Heart right ventricle (tissue), 16 donors: ENCODE measurements around the gene SLC35F3. TPM values are rescaled to one million over a fixed set of nuclear protein-coding genes. Genes with fewer than 3 reads are reported as not detected.

Experiments
- ATAC-seq, 8 donors: fragments of 200-7000 bp; cut with Tn5 transposase; one replicate each; pipeline ENCODE4 v1.9.1; 2020; ENCODE audit warnings: mild to moderate bottlenecking in 8 of 8, moderate library complexity in 8 of 8, moderate number of reproducible peaks in 1 of 8
- DNase-seq, 2 donors: peaks; one replicate each; pipeline ENCODE4 v3.0.0-alpha.2; 2020
- H3K27ac ChIP-seq, 10 donors: fragments of 200-600 bp; sonication (generic) in 2 of 10; one replicate each; pipeline versions ENCODE4 v1.5.0 to v1.8.0; 2020 to 2022; ENCODE audit warnings: mild to moderate bottlenecking in 3 of 10
- H3K27me3 ChIP-seq, 7 donors: fragments of 200-600 bp; one replicate each; pipeline ENCODE4 v1.8.0; 2021 to 2022; ENCODE audit warnings: mild to moderate bottlenecking in 2 of 7
- H3K36me3 ChIP-seq, 9 donors: fragments of 200-600 bp; sonication (generic) in 1 of 9; one replicate each; pipeline versions ENCODE4 v1.5.0 to v1.8.0; 2020 to 2022; ENCODE audit warnings: mild to moderate bottlenecking in 2 of 9
- H3K4me1 ChIP-seq, 9 donors: fragments of 200-600 bp; sonication (generic) in 1 of 9; one replicate each; pipeline versions ENCODE4 v1.5.0 to v1.8.0; 2020 to 2022; ENCODE audit warnings: mild to moderate bottlenecking in 4 of 9
- H3K4me3 ChIP-seq, 10 donors: fragments of 200-600 bp; sonication (generic) in 2 of 10; one replicate each; pipeline versions ENCODE4 v1.5.0 to v1.8.0; 2020 to 2022; ENCODE audit warnings: mild to moderate bottlenecking in 7 of 10, moderate library complexity in 2 of 10
- H3K9me3 ChIP-seq, 11 donors: fragments of 200-600 bp in 10 of 11; sonication (generic) in 2 of 11; one replicate each; pipeline versions ENCODE4 v1.5.0 to v1.8.0; 2013 to 2022; ENCODE audit warnings: mild to moderate bottlenecking in 2 of 11, control low read depth in 1 of 11, moderate library complexity in 1 of 11
- WGBS, 2 donors: extraction: QIAGEN DNeasy Blood & Tissue Kit; methylation state at CpG; one replicate each; pipeline ENCODE4 v1.1.7; 2013; ENCODE audit warnings: inconsistent platforms in 1 of 2; 5-methylcytosine and 5-hydroxymethylcytosine counted together
- intact Hi-C, 10 donors: fragments of 100-400 bp; cut with DNase I; formaldehyde crosslinking; loops; one replicate each; pipeline versions ENCODE4 v1.11.1 to v1.14.2; 2022
- polyA plus RNA-seq, 2 donors: library from polyadenylated mRNA; stranded (reverse); fragments of 200-250 nt; gene quantifications; one replicate each; pipeline ENCODE4 v1.2.3, GENCODE V29; 2013
- total RNA-seq, 10 donors: library from RNA; stranded (reverse); fragmentation: NEBNext Ultra II Directional in 3 of 10; extraction: Animal tissue kit (Norgen Biotek cat#: 25700) in 3 of 10; gene quantifications; one replicate each; pipeline versions ENCODE4 v1.2.1 to v1.2.4, GENCODE V29; 2021 to 2023
- TF ChIP-seq, protein P1 (sequence below), 9 donors: fragments of 200-600 bp; sonication (generic) in 2 of 9; IDR thresholded peaks; one replicate each; pipeline versions ENCODE4 v1.5.0 to v1.8.0; 2021 to 2022; ENCODE audit warnings: antibody characterized with exemption in 9 of 9, mild to moderate bottlenecking in 5 of 9, moderate library complexity in 1 of 9
- donor health status: Arrhythmogenic right ventricular cardiomyopathy.
- donor health status: ischemic (EF 13 %, LVEDD 7.1; RV severe dilation, severe dysfunction).
- donor health status: healthy with polysubstance abuse.
- donor health status: DM: no; HTN: yes; CAD: no.
- donor health status: DM: no; HTN: no; CAD: no.
- donor health status: ischemic (EF 25% LVEDD 6.9; RV normal size, moderate dysfunction).
- donor health status: ischemic (EF 25% LVEDD 5.7; RV mildly dilated, moderate dysfunction).
- donor health status: healthy.
- donor health status: DM: yes; HTN: yes; CAD: no.
- donor health status: Ischemic cardiomyopathy.
- donor health status: ischemic (EF 35%, LVEDD 5.7; RV mildly dilated, moderate dysfunction).
- donor health status: nonischemic (EF 11% LVEDD 7.7; RV severe dilation, severe dysfunction).
- donor health status: DM: yes; HTN: yes; CAD: no.
- donor health status: PGD.
- donor health status: ischemic (EF 29% LVEDD 5.4; RV normal size, mild dysfunction).
- donor health status: nonischemic (EF 23%, LVEDD 6.1; RV moderate dilation, normal function).

The SLC35F3 gene
- total and polyA plus RNA-seq, 12 donors, result 0.04 to 0.09 (median 0.09) TPM; not detected in 9

- WGBS, 2 donors, result 88 to 93% methylated on average over 4 of the region's 4 CpGs
- TF ChIP-seq, protein P1, sequence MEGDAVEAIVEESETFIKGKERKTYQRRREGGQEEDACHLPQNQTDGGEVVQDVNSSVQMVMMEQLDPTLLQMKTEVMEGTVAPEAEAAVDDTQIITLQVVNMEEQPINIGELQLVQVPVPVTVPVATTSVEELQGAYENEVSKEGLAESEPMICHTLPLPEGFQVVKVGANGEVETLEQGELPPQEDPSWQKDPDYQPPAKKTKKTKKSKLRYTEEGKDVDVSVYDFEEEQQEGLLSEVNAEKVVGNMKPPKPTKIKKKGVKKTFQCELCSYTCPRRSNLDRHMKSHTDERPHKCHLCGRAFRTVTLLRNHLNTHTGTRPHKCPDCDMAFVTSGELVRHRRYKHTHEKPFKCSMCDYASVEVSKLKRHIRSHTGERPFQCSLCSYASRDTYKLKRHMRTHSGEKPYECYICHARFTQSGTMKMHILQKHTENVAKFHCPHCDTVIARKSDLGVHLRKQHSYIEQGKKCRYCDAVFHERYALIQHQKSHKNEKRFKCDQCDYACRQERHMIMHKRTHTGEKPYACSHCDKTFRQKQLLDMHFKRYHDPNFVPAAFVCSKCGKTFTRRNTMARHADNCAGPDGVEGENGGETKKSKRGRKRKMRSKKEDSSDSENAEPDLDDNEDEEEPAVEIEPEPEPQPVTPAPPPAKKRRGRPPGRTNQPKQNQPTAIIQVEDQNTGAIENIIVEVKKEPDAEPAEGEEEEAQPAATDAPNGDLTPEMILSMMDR (IDR thresholded peaks at IDR 0.05), result no peak
- intact Hi-C loops, result no loop called here
- no peaks in the 10 kb centered on the region for H3K4me1 ChIP-seq
- no peak overlapping the region for H3K4me3 ChIP-seq
- no peaks in the 10 kb centered on the region for H3K36me3 ChIP-seq
- no peak overlapping the region for H3K27ac ChIP-seq
- H3K27me3 ChIP-seq, result peaks cover 0 to 33% (median 12%) of the 10 kb centered on the region in 7 donors
- no peaks in the 10 kb centered on the region for H3K9me3 ChIP-seq
- no peak for DNase-seq
- no peak for ATAC-seq
Observed at GRCh38 chr1:234265321-234265720, 360.8 kb downstream of the SLC35F3 start.

- no peak for ATAC-seq
- peaks cover 0 to 29% (median 7%) of the 10 kb centered on the region in 7 donors for H3K27me3 ChIP-seq
- no peaks in the 10 kb centered on the region for H3K9me3 ChIP-seq
- no peaks in the 10 kb centered on the region for H3K4me1 ChIP-seq
- intact Hi-C loops, result no loop called here
- no peak overlapping the region for H3K4me3 ChIP-seq
- no peak for DNase-seq
- 18 to 21% methylated on average over 1 of the region's 1 CpG for WGBS, 2 donors
- H3K36me3 ChIP-seq, result no peaks in the 10 kb centered on the region
- TF ChIP-seq, protein P1 (IDR thresholded peaks at IDR 0.05), result no peak
- H3K27ac ChIP-seq, result no peak overlapping the region
Observed at GRCh38 chr1:234265861-234266260, 361.4 kb downstream of the SLC35F3 start.

DNA sequence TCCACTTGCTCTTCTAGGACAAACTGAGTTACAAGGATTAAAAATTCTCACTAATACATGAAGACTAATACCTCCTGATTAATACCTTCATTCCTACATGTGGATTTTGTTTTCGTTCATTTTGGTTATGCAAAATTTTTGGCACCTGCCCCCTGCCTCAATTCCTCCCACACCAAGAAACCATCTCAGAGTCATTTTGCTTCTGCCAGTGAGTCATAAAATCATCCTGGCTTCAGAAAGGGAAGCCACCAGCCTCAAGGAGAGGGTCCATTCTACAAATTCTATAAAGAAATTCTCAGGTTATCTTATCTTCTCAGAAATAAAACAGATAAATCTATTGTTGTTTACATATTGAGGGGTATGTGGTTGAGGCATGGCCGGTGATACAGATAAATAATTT is 365.6 kb downstream of the SLC35F3 start:
- ATAC-seq, result no peak
- intact Hi-C loops, result no loop called here
- Histone ChIP-seq H3K4me3 (no peak overlapping the region), H3K9me3 (no peaks in the 10 kb centered on the region), H3K36me3 (no peaks in the 10 kb centered on the region), H3K4me1 (no peaks in the 10 kb centered on the region), H3K27ac (no peak overlapping the region), H3K27me3 (peaks cover 0 to 9% (median 0%) of the 10 kb centered on the region in 7 donors)
- WGBS, 2 donors, result 82 to 87% methylated on average over 2 of the region's 2 CpGs
- no peak for DNase-seq
- TF ChIP-seq, protein P1 (IDR thresholded peaks at IDR 0.05), result no peak

- Histone ChIP-seq H3K9me3 (no peaks in the 10 kb centered on the region), H3K27ac (no peak overlapping the region), H3K4me3 (no peak overlapping the region), H3K36me3 (no peaks in the 10 kb centered on the region), H3K27me3 (peaks cover 0 to 10% (median 0%) of the 10 kb centered on the region in 7 donors), H3K4me1 (no peaks in the 10 kb centered on the region)
- DNase-seq, result no peak
- TF ChIP-seq, protein P1 (IDR thresholded peaks at IDR 0.05), result no peak
- ATAC-seq, result no peak
- intact Hi-C loops, result no loop called here
- 76 to 83% methylated on average over 6 of the region's 6 CpGs for WGBS, 2 donors
Observed at GRCh38 chr1:234270581-234271242, 366.2 kb downstream of the SLC35F3 start.
